ENCODE data around the gene CNTNAP2. TPM values are rescaled to one million over a fixed set of nuclear protein-coding genes. Genes with fewer than 3 reads are reported as not detected.

CNTNAP2 gene
- total and polyA plus RNA-seq, 2 of the 8 experiments (the other 6 are each of a cell fraction or from before 2014, with no cell fraction given): 27.9 to 71.0 TPM

DNA sequence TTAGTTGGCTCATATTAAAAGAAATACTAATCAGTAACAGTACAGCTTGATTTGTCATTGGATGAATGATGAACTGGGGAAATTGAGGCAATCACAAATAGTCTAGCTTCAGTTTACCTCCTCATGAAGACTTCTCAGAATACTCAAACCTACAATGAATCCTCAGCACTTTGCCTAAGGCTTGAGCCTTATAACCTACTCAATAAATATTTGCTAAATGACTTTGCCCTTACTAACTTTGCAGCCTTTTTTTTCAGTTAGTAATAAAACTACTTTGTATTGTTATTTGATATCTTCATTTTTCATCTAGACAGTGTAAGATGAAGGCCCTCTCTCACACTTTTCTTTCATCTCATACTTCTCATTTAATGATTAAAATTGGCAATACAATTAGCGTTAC lies 1311.5 kb downstream of the CNTNAP2 start:
- no peak overlapping the region for H2AFZ ChIP-seq (ENCODE audit: low read length)
- no peaks in the 10 kb centered on the region for H3K36me3 ChIP-seq (ENCODE audit: control insufficient read depth in 2 of 4, insufficient read depth in 4 of 4, low read length in 3 of 4)
- no peak overlapping the region for H3K56ac ChIP-seq (replicated peaks; ENCODE audit: insufficient read length, low read depth, low read length)
- no peak overlapping the region for H3K9ac ChIP-seq (replicated peaks in 1 of 4; ENCODE audit: extremely low read depth in 1 of 4, low read depth in 3 of 4, low read length in 3 of 4)
- H3K79me2 ChIP-seq (ENCODE audit: control insufficient read depth in 1 of 2, insufficient read depth in 2 of 2, low read length in 2 of 2): no peaks in the 10 kb centered on the region
- 90% methylated on average over 1 of the region's 1 CpG; no CpG with 5 or more reads in 1 of the 2 experiments for WGBS, 2 experiments (ENCODE audit: extremely low coverage in 1 of 2, insufficient coverage in 1 of 2, insufficient read length in 1 of 2, insufficient replicate concordance in 2 of 2, low coverage in 1 of 2, low lambda C conversion rate in 2 of 2, missing lambda C conversion rate in 1 of 2)
- CTCF ChIA-PET (ENCODE audit: partially characterized antibody): interaction anchor here (0.5 kb wide), 1 partner anchor 1150 kb away, joined by 3 read pairs; no protein-coding TSS in a partner anchor
- H3K23ac ChIP-seq (ENCODE audit: insufficient read length): no peak overlapping the region
- H3K9me3 ChIP-seq (ENCODE audit: insufficient read depth in 2 of 2, low read depth in 1 of 2, low read length in 1 of 2): no peaks in the 10 kb centered on the region
- DNase-seq (ENCODE audit: low read depth in 1 of 2, low spot score in 2 of 2) (no peak), FAIRE-seq (no peak)
- no peak overlapping the region for H2BK120ac ChIP-seq (replicated peaks; ENCODE audit: low read depth, low read length)
- H2AK5ac ChIP-seq (ENCODE audit: low read depth, low read length): no peak overlapping the region
- no peak overlapping the region for H4K8ac ChIP-seq (ENCODE audit: extremely low read depth, insufficient read depth, low read length)
- H4K5ac ChIP-seq (ENCODE audit: insufficient read length, low read depth, low read length): no peak overlapping the region
- H3K79me1 ChIP-seq (ENCODE audit: low read depth, low read length): no peaks in the 10 kb centered on the region
- H3K4ac ChIP-seq (replicated peaks; ENCODE audit: insufficient read length, low read depth, low read length): no peak overlapping the region
- H3K23me2 ChIP-seq (ENCODE audit: low read depth, low read length): no peaks in the 10 kb centered on the region; the same call in 1 of the 2 replicates
- peaks cover 0 to 6% (median 3%) of the 10 kb centered on the region in 4 experiments; a peak in 4 of 7 replicates for H3K27me3 ChIP-seq (replicated peaks in 1 of 4; ENCODE audit: control insufficient read depth in 3 of 4, extremely low read depth in 1 of 4, insufficient read depth in 3 of 4, low read length in 3 of 4)
- no peak overlapping the region for H3K14ac ChIP-seq (ENCODE audit: insufficient read length)
- no peak overlapping the region for H3K27ac ChIP-seq (ENCODE audit: low read depth, low read length)
- no peak overlapping the region for H2BK20ac ChIP-seq (ENCODE audit: low read length)
- no peaks in the 10 kb centered on the region for H4K20me1 ChIP-seq (replicated peaks in 1 of 2; ENCODE audit: control insufficient read depth in 1 of 2, insufficient read depth in 2 of 2, low read length in 2 of 2)
- no peaks in the 10 kb centered on the region for H3K4me1 ChIP-seq (replicated peaks in 1 of 4; ENCODE audit: control insufficient read depth in 3 of 4, insufficient read depth in 4 of 4, low read length in 3 of 4)
- no peak overlapping the region for H3K18ac ChIP-seq (ENCODE audit: extremely low read depth, low read length)
- POLR2A ChIA-PET (ENCODE audit: partially characterized antibody): no interaction called here
- H2BK15ac ChIP-seq (ENCODE audit: low read length): no peak overlapping the region
- H4K91ac ChIP-seq (replicated peaks; ENCODE audit: insufficient read length, low read length): no peak overlapping the region
- H2BK5ac ChIP-seq (ENCODE audit: low read depth, low read length): no peak overlapping the region
- no peak for TF ChIP-seq CBX5 (IDR thresholded peaks at IDR 0.05; ENCODE audit: low read depth, low read length)
- no peak for TF ChIP-seq POU5F1 (IDR thresholded peaks at IDR 0.05; ENCODE audit: low read depth, low read length)
- TF ChIP-seq PHF8 (conservative IDR thresholded peaks at IDR 0.05; ENCODE audit: low read depth, low read length): no peak
- TF ChIP-seq CEBPB (IDR thresholded peaks at IDR 0.05; ENCODE audit: low read depth, low read length): no peak
- TF ChIP-seq SP4 (IDR thresholded peaks at IDR 0.05; ENCODE audit: low read length): no peak
- no peak for TF ChIP-seq GTF2F1 (IDR thresholded peaks at IDR 0.05; ENCODE audit: borderline replicate concordance, low read depth, low read length)
- no peak for TF ChIP-seq HDAC6 (IDR thresholded peaks at IDR 0.05; ENCODE audit: low read depth, low read length)
- TF ChIP-seq FOSL1 (IDR thresholded peaks at IDR 0.05; ENCODE audit: insufficient read depth, low read depth, low read length): no peak
- no peak for TF ChIP-seq TAF1 (IDR thresholded peaks at IDR 0.05; ENCODE audit: low read depth, low read length)
- TF ChIP-seq ATF3 (IDR thresholded peaks at IDR 0.05; ENCODE audit: insufficient read depth, low read depth, low read length): no peak
- H3K4me2 ChIP-seq (ENCODE audit: insufficient read depth in 1 of 2, low read depth in 2 of 2, low read length in 2 of 2): no peak overlapping the region
- H3K4me3 ChIP-seq (ENCODE audit: extremely low read depth in 1 of 4, insufficient read depth in 2 of 4, low read depth in 3 of 4, low read length in 4 of 4): no peak overlapping the region
- H2BK12ac ChIP-seq (ENCODE audit: low read depth, low read length): no peak overlapping the region
